HepG2 (cell line): ENCODE results near the gene HCRTR1. TPM values are rescaled to one million over a fixed set of nuclear protein-coding genes. Genes with fewer than 3 reads are reported as not detected.

Experiments
- ATAC-seq: fragments of 200-7000 bp; cut with Tn5 transposase; 3 replicates; pipeline ENCODE4 v1.9.1; 2020; ENCODE audit warnings: mild to moderate bottlenecking, moderate library complexity
- BruUV-seq: library from RNA; stranded (reverse); fragments of 400-500 nt; replicated peaks from 2 replicates; lab custom pipeline; 2021; lab: Mats Ljungman, UMichigan
- CTCF ChIA-PET: fragments of 300-600 bp; formaldehyde crosslinking; extraction: SDS; loops from one replicate; lab custom pipeline; 2021; ENCODE audit warnings: low total read pairs, inconsistent platforms, low intra/inter-chr PET ratio; lab: Yijun Ruan, JAX
- POLR2A ChIA-PET: fragments of 350-600 bp; sonication (Branson Sonifier 250); formaldehyde crosslinking; loops from one replicate; lab custom pipeline; 2020; ENCODE audit warnings: antibody characterized with exemption, inconsistent platforms; lab: Yijun Ruan, JAX
- DNase-seq: peaks from one replicate; pipeline ENCODE4 v3.0.0-alpha.2; 2015; ENCODE audit warnings: low spot score
- FAIRE-seq: peaks from 3 replicates; lab custom pipeline; 2011; peaks lifted over from hg19 to GRCh38; lab: Jason Lieb, UNC
- H2AFZ ChIP-seq: one replicate; pipeline ENCODE4 v1.6.1; 2011; ENCODE audit warnings: low read length, inconsistent platforms
- H3K27ac ChIP-seq: fragments of 300-600 bp; 3 replicates; pipeline ENCODE4 v1.8.0; 2011; ENCODE audit warnings: mixed run types, mild to moderate bottlenecking, mixed read lengths, low read length, inconsistent platforms; ENCODE audit not compliant: insufficient read depth; ENCODE audit errors: extremely low read length
- H3K27me3 ChIP-seq, 2 experiments: fragments of 200-600 bp in 1 of 2; 2 replicates in 1 of 2; 3 replicates in 1 of 2; pipeline versions ENCODE4 v1.6.0 to v1.8.0; 2011; ENCODE audit warnings: low read length in 2 of 2, mild to moderate bottlenecking in 2 of 2, moderate library complexity in 2 of 2, inconsistent platforms in 1 of 2; ENCODE audit not compliant: insufficient read depth in 2 of 2, control insufficient read depth in 1 of 2
- H3K36me3 ChIP-seq, 2 experiments: fragments of 200-600 bp in 1 of 2; replicated peaks in 1 of 2; 2 replicates in 1 of 2; 3 replicates in 1 of 2; pipeline versions ENCODE4 v1.5.1 to v1.8.0; 2011; ENCODE audit warnings: low read length in 2 of 2, inconsistent platforms in 1 of 2; ENCODE audit not compliant: insufficient read depth in 2 of 2, control insufficient read depth in 1 of 2
- H3K4me1 ChIP-seq: 2 replicates; pipeline ENCODE4 v1.5.1; 2012; ENCODE audit warnings: low read length, inconsistent platforms; ENCODE audit not compliant: insufficient read depth
- H3K4me2 ChIP-seq: 2 replicates; pipeline ENCODE4 v1.6.0; 2011; ENCODE audit warnings: low read depth, low read length, inconsistent platforms
- H3K4me3 ChIP-seq, 3 experiments: fragments of 200-600 bp in 1 of 3; sonication (generic), shearing (Covaris generic) in 1 of 3; replicated peaks in 1 of 3; 2 replicates each; pipeline ENCODE4 v1.5.1; 2011 to 2016; ENCODE audit warnings: low read length in 3 of 3, inconsistent platforms in 2 of 3, low read depth in 2 of 3, mild to moderate bottlenecking in 2 of 3, control low read depth in 1 of 3, mixed read lengths in 1 of 3; ENCODE audit not compliant: insufficient read depth in 1 of 3
- H3K79me2 ChIP-seq: one replicate; pipeline ENCODE4 v1.6.1; 2011; ENCODE audit warnings: low read length, inconsistent platforms; ENCODE audit not compliant: insufficient read depth
- H3K9ac ChIP-seq: 2 replicates; pipeline ENCODE4 v1.6.0; 2011; ENCODE audit warnings: mild to moderate bottlenecking, low read depth, low read length, inconsistent platforms; ENCODE audit not compliant: insufficient read depth
- H3K9me3 ChIP-seq: 2 replicates; pipeline ENCODE4 v1.5.1; 2012; ENCODE audit warnings: mild to moderate bottlenecking, low read length
- H4K20me1 ChIP-seq: 2 replicates; pipeline ENCODE4 v1.6.0; 2011; ENCODE audit warnings: inconsistent platforms, mild to moderate bottlenecking, low read length, moderate library complexity; ENCODE audit not compliant: insufficient read depth
- ARNTL ChIP-seq: sonication (generic); formaldehyde crosslinking; IDR thresholded peaks from 2 replicates; pipeline ENCODE4 v1.4.0; 2020; ENCODE audit warnings: mild to moderate bottlenecking, missing genetic modification reagents
- CBX1 ChIP-seq: IDR thresholded peaks from one replicate; pipeline ENCODE4 v1.6.1; 2016; ENCODE audit warnings: antibody characterized with exemption, low read depth
- POGZ ChIP-seq: sonication (generic); formaldehyde crosslinking; IDR thresholded peaks from 2 replicates; pipeline ENCODE4 v1.4.0; 2020; ENCODE audit warnings: mild to moderate bottlenecking, missing genetic modification reagents
- SOX13 ChIP-seq, 3 experiments: fragments of 450-650 bp in 1 of 3; sonication (generic) in 1 of 3; formaldehyde crosslinking in 1 of 3; IDR thresholded peaks in 2 of 3; conservative IDR thresholded peaks in 1 of 3; 2 replicates each; pipeline versions ENCODE4 v1.5.0 to v1.6.1; 2016 to 2020; ENCODE audit warnings: antibody characterized with exemption in 1 of 3, mild to moderate bottlenecking in 1 of 3, missing compliant biosample characterization in 1 of 3, missing genetic modification reagents in 1 of 3, moderate library complexity in 1 of 3
- THYN1 ChIP-seq: sonication (generic); formaldehyde crosslinking; IDR thresholded peaks from 2 replicates; pipeline ENCODE4 v1.8.1; 2023; ENCODE audit warnings: low read depth, mild to moderate bottlenecking, moderate library complexity, missing genetic modification reagents, borderline replicate concordance
- ZBTB7B ChIP-seq: sonication (generic); formaldehyde crosslinking; IDR thresholded peaks from 2 replicates; pipeline ENCODE4 v1.4.0; 2020; ENCODE audit warnings: missing genetic modification reagents
- ZNF225 ChIP-seq: sonication (generic); formaldehyde crosslinking; IDR thresholded peaks from 2 replicates; pipeline ENCODE4 v1.4.0; 2020; ENCODE audit warnings: mild to moderate bottlenecking, missing genetic modification reagents
- ZSCAN21 ChIP-seq: sonication (generic); formaldehyde crosslinking; IDR thresholded peaks from 2 replicates; pipeline ENCODE4 v1.8.0; 2022; ENCODE audit warnings: mild to moderate bottlenecking, missing genetic modification reagents, moderate library complexity, borderline replicate concordance
- WGBS: methylation state at CpG from one replicate; pipeline ENCODE4 v1.1.6; 2017; ENCODE audit warnings: low lambda C conversion rate; 5-methylcytosine and 5-hydroxymethylcytosine counted together
- in situ Hi-C: cut with HindIII; loops from 2 replicates; pipeline ENCODE4 v1.10.0; 2017; ENCODE audit warnings: low pct_unique_long_range_greater_than_20kb; ENCODE audit not compliant: extremely low pct_ligation_motif_present
- intact Hi-C: fragments of 100-400 bp; cut with micrococcal nuclease; formaldehyde crosslinking; loops from one replicate; pipeline ENCODE4 v1.10.0; 2022; ENCODE audit not compliant: unreplicated experiment
- polyA plus RNA-seq, 8 experiments: library from polyadenylated mRNA; depleted of rRNA in 3 of 8; stranded (reverse) in 7 of 8; unstranded in 1 of 8; fragments of >200 nt; fragmentation: Illumina TruSeq in 4 of 8; extraction: Trizol in 4 of 8; gene quantifications; 2 replicates each; pipeline versions ENCODE4 v1.2.1 to v1.2.3, GENCODE V29; 2011 to 2016; ENCODE audit warnings: low read depth in 4 of 8, missing spikeins in 1 of 8, mixed read lengths in 1 of 8; ENCODE audit not compliant: insufficient read depth in 1 of 8
- total RNA-seq, 5 experiments: library from RNA; depleted of rRNA; stranded (reverse); fragments of >200 nt; fragmentation: Illumina TruSeq; extraction: Trizol; gene quantifications; 2 replicates each; pipeline ENCODE4 v1.2.3, GENCODE V29; 2016; ENCODE audit warnings: low read depth in 1 of 5
- TF ChIP-seq, protein P1 (sequence below): IDR thresholded peaks from 2 replicates; pipeline ENCODE4 v1.6.1; 2016; ENCODE audit warnings: low read depth, control low read depth
- TF ChIP-seq, protein P2 (sequence below): sonication (generic); formaldehyde crosslinking; IDR thresholded peaks from 2 replicates; pipeline ENCODE4 v1.8.1; 2023; ENCODE audit warnings: missing genetic modification reagents, inconsistent platforms, borderline replicate concordance
- TF ChIP-seq, protein P3 (sequence below): IDR thresholded peaks from 2 replicates; pipeline ENCODE4 v1.6.1; 2016; ENCODE audit warnings: mild to moderate bottlenecking
- TF ChIP-seq, protein P4 (sequence below): sonication (generic); formaldehyde crosslinking; IDR thresholded peaks from 2 replicates; pipeline ENCODE4 v1.5.0; 2020; ENCODE audit warnings: mild to moderate bottlenecking, missing genetic modification reagents

Gene HCRTR1
- total and polyA plus RNA-seq, 2 of the 13 experiments (the other 11 are each of a cell fraction or from before 2014, with no cell fraction given) = not detected

DNA sequence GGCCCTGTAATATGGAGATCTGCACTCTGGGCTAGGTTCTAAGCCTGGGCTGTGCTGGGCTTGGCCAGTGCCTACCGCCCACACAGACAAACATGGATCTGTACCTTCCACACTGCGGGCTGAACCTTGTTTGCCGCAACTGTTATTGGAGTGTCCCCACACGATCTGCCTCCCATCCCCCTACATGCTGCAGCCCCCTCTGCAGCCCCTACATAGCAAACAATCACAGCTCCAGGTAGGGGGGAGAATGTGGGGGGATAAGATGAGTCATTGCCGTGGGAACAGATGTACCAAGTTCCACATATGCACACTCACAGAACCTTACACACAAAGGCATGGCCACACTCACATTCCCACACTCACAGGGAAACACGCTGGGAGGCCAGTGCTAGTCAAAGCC lies 2.1 kb upstream of the HCRTR1 start:
- in situ Hi-C loops = no loop called here
- H3K79me2 ChIP-seq = no peaks in the 10 kb centered on the region
- intact Hi-C loops = no loop called here
- H3K4me3 ChIP-seq = no peak overlapping the region
- ATAC-seq (peak; percentile 7; the same call in 1 of the 3 replicates), FAIRE-seq (no peak), DNase-seq (no peak)
- peaks cover 7 to 45% of the 10 kb centered on the region in 2 experiments for H3K27me3 ChIP-seq
- no peaks in the 10 kb centered on the region for H3K36me3 ChIP-seq
- H3K9me3 ChIP-seq = no peaks in the 10 kb centered on the region
- no peak overlapping the region for H3K27ac ChIP-seq
- no peak overlapping the region for H3K4me2 ChIP-seq
- H4K20me1 ChIP-seq = no peaks in the 10 kb centered on the region
- POLR2A ChIA-PET = no interaction called here
- no peak overlapping the region for H3K9ac ChIP-seq
- peaks cover 9% of the 10 kb centered on the region; the same call in 1 of the 2 replicates for H3K4me1 ChIP-seq
- BruUV-seq = no TSS peak
- WGBS = 34% methylated on average over 4 of the region's 6 CpGs
- TF ChIP-seq ZSCAN21 (CRISPR knock-in tag) = no peak
- TF ChIP-seq, all 625 proteins: peak for 0
- CTCF ChIA-PET = no interaction called here
- H2AFZ ChIP-seq = no peak overlapping the region

DNA sequence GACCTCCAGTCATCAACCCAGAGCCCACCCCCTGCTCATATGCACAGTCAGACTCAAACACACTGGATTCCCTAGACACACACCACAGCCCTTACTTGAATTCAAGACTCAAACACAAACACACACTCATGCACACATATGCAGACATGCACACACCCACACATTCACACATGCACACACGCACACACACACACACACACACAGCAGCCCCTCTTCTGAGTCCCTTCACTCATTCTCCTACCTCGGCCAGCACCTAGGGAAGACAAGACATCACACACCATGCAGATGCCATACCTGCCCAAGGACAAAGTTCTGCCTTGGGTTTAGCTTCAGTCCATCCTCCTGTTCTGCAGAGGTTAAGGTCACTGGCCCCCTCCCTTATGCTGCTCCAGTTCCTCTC lies 1.6 kb upstream of the HCRTR1 start:
- intact Hi-C loops (no loop called here), in situ Hi-C loops (no loop called here)
- Histone ChIP-seq H3K27me3 (peaks cover 7 to 45% of the 10 kb centered on the region in 2 experiments), H3K9ac (no peak overlapping the region), H4K20me1 (no peaks in the 10 kb centered on the region), H3K36me3 (no peaks in the 10 kb centered on the region), H3K4me3 (no peak overlapping the region), H3K4me2 (no peak overlapping the region), H2AFZ (no peak overlapping the region), H3K79me2 (no peaks in the 10 kb centered on the region), H3K4me1 (peaks cover 9% of the 10 kb centered on the region; the same call in 1 of the 2 replicates), H3K27ac (no peak overlapping the region), H3K9me3 (no peaks in the 10 kb centered on the region)
- no peak for ATAC-seq
- no TSS peak for BruUV-seq
- DNase-seq = no peak
- no peak for FAIRE-seq
- 16% methylated on average over 2 of the region's 2 CpGs for WGBS
- POLR2A ChIA-PET = no interaction called here
- CTCF ChIA-PET = no interaction called here
- TF ChIP-seq CBX1 (no peak), ARNTL (CRISPR knock-in tag) (no peak), ZNF225 (CRISPR knock-in tag) (no peak), ZBTB7B (CRISPR knock-in tag) (no peak), SOX13 (IDR thresholded peaks at IDR 0.05) (no peak), SOX13 (CRISPR knock-in tag; conservative IDR thresholded peaks at IDR 0.05 in 1 of 2, IDR thresholded peaks at IDR 0.05 in 1 of 2) (no peak), POGZ (CRISPR knock-in tag) (no peak), THYN1 (no peak)
- TF ChIP-seq, protein P1, sequence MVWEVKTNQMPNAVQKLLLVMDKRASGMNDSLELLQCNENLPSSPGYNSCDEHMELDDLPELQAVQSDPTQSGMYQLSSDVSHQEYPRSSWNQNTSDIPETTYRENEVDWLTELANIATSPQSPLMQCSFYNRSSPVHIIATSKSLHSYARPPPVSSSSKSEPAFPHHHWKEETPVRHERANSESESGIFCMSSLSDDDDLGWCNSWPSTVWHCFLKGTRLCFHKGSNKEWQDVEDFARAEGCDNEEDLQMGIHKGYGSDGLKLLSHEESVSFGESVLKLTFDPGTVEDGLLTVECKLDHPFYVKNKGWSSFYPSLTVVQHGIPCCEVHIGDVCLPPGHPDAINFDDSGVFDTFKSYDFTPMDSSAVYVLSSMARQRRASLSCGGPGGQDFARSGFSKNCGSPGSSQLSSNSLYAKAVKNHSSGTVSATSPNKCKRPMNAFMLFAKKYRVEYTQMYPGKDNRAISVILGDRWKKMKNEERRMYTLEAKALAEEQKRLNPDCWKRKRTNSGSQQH (CRISPR knock-in tag) = no peak
- TF ChIP-seq, protein P2, sequence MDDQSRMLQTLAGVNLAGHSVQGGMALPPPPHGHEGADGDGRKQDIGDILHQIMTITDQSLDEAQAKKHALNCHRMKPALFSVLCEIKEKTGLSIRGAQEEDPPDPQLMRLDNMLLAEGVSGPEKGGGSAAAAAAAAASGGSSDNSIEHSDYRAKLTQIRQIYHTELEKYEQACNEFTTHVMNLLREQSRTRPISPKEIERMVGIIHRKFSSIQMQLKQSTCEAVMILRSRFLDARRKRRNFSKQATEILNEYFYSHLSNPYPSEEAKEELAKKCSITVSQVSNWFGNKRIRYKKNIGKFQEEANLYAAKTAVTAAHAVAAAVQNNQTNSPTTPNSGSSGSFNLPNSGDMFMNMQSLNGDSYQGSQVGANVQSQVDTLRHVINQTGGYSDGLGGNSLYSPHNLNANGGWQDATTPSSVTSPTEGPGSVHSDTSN (CRISPR knock-in tag) = no peak
- TF ChIP-seq, protein P3, sequence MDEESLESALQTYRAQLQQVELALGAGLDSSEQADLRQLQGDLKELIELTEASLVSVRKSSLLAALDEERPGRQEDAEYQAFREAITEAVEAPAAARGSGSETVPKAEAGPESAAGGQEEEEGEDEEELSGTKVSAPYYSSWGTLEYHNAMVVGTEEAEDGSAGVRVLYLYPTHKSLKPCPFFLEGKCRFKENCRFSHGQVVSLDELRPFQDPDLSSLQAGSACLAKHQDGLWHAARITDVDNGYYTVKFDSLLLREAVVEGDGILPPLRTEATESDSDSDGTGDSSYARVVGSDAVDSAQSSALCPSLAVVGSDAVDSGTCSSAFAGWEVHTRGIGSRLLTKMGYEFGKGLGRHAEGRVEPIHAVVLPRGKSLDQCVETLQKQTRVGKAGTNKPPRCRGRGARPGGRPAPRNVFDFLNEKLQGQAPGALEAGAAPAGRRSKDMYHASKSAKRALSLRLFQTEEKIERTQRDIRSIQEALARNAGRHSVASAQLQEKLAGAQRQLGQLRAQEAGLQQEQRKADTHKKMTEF (CRISPR knock-in tag) = no peak
- TF ChIP-seq, protein P4, sequence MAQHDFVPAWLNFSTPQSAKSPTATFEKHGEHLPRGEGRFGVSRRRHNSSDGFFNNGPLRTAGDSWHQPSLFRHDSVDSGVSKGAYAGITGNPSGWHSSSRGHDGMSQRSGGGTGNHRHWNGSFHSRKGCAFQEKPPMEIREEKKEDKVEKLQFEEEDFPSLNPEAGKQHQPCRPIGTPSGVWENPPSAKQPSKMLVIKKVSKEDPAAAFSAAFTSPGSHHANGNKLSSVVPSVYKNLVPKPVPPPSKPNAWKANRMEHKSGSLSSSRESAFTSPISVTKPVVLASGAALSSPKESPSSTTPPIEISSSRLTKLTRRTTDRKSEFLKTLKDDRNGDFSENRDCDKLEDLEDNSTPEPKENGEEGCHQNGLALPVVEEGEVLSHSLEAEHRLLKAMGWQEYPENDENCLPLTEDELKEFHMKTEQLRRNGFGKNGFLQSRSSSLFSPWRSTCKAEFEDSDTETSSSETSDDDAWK (CRISPR knock-in tag) = no peak
